ENCODE measurements around the gene SLC17A3. TPM values are rescaled to one million over a fixed set of nuclear protein-coding genes. Genes with fewer than 3 reads are reported as not detected.

SLC17A3 gene
- total RNA-seq, 1 donor: not detected

GRCh38 chr6:25899580-25900408 is 25.8 kb upstream of the SLC17A3 start:
- no peak overlapping the region for H3K4me3 ChIP-seq (ENCODE audit: low read depth, low read length)
- DNase-seq (ENCODE audit: low read depth): no peak
- TF ChIP-seq CTCF (IDR thresholded peaks at IDR 0.05; ENCODE audit: insufficient read depth, low read depth, low read length): no peak

- no peak overlapping the region for H3K4me3 ChIP-seq (ENCODE audit: low read depth, low read length)
- DNase-seq (ENCODE audit: low read depth): no peak
- TF ChIP-seq CTCF (IDR thresholded peaks at IDR 0.05; ENCODE audit: insufficient read depth, low read depth, low read length): no peak
Measured at GRCh38 chr6:25899123-25899522, 25.1 kb upstream of the SLC17A3 start.

GRCh38 chr6:25898289-25898977 is 24.4 kb upstream of the SLC17A3 start:
- TF ChIP-seq CTCF (IDR thresholded peaks at IDR 0.05; ENCODE audit: insufficient read depth, low read depth, low read length): no peak
- no peak overlapping the region for H3K4me3 ChIP-seq (ENCODE audit: low read depth, low read length)
- DNase-seq (ENCODE audit: low read depth): no peak

GRCh38 chr6:25896252-25896651 is 22.2 kb upstream of the SLC17A3 start:
- no peak overlapping the region for H3K4me3 ChIP-seq (ENCODE audit: low read depth, low read length)
- no peak for DNase-seq (ENCODE audit: low read depth)
- no peak for TF ChIP-seq CTCF (IDR thresholded peaks at IDR 0.05; ENCODE audit: insufficient read depth, low read depth, low read length)

- DNase-seq (ENCODE audit: low read depth): no peak
- TF ChIP-seq CTCF (IDR thresholded peaks at IDR 0.05; ENCODE audit: insufficient read depth, low read depth, low read length): no peak
- no peak overlapping the region for H3K4me3 ChIP-seq (ENCODE audit: low read depth, low read length)
Measured at GRCh38 chr6:25895771-25896170, 21.7 kb upstream of the SLC17A3 start.

- TF ChIP-seq CTCF (IDR thresholded peaks at IDR 0.05; ENCODE audit: insufficient read depth, low read depth, low read length): no peak
- no peak overlapping the region for H3K4me3 ChIP-seq (ENCODE audit: low read depth, low read length)
- DNase-seq (ENCODE audit: low read depth): no peak
Measured at GRCh38 chr6:25893778-25894177, 19.7 kb upstream of the SLC17A3 start.
